Measurements from ENCODE around the gene GCHFR. TPM values are rescaled to one million over a fixed set of nuclear protein-coding genes. Genes with fewer than 3 reads are reported as not detected.

GCHFR gene
- total RNA-seq, 1 donor from 2014 or later, result 2.8 TPM

DNA sequence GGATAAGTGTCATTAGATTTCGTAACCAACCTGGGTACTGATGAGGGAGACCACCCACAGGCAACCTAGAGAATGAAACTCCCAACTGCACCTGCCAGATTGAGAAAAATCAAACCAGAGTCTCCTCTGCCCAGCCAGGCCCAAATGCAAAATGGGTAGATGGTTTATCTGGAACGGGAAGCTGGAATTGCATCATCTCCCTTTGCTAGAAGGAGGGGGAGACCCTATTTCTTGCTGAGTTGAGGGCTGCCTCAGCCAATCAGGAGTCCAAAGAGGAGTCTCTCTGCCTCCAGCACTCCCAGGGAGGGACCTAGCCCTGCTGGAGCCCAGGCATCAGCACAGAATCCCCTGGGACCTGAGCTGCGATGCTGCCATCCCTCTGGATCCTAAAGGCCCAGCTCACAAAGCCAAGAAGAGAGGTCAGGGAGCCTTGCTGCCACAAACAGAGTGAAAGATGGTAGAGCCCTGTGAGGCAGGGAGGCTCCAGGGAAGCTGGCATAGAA lies 16.9 kb upstream of the GCHFR start:
- Histone ChIP-seq H3K9ac (no peak overlapping the region), H3K79me2 (ENCODE audit: low read depth) (no peaks in the 10 kb centered on the region), H3K4me1 (no peaks in the 10 kb centered on the region), H3F3A (ENCODE audit: low read depth) (peaks cover 21% of the 10 kb centered on the region), H3K4me2 (no peak overlapping the region), H2AFZ (replicated peaks) (no peak overlapping the region), H3K27me3 (no peaks in the 10 kb centered on the region), H3K36me3 (peaks cover 2% of the 10 kb centered on the region), H4K20me1 (ENCODE audit: low read depth) (no peaks in the 10 kb centered on the region), H3K27ac (no peak overlapping the region), H3K9me3 (ENCODE audit: low read depth) (no peaks in the 10 kb centered on the region), H3K4me3 (no peak overlapping the region)
- DNase-seq (ENCODE audit: low spot score), result no peak
- H3K9me3 Mint-ChIP-seq, result no peaks in the 10 kb centered on the region
- no peaks in the 10 kb centered on the region for H3K4me1 Mint-ChIP-seq
- TF ChIP-seq EZH2phosphoT487 (IDR thresholded peaks at IDR 0.05) (no peak), EZH2 (IDR thresholded peaks at IDR 0.05) (no peak)
- TF ChIP-seq, protein P1, sequence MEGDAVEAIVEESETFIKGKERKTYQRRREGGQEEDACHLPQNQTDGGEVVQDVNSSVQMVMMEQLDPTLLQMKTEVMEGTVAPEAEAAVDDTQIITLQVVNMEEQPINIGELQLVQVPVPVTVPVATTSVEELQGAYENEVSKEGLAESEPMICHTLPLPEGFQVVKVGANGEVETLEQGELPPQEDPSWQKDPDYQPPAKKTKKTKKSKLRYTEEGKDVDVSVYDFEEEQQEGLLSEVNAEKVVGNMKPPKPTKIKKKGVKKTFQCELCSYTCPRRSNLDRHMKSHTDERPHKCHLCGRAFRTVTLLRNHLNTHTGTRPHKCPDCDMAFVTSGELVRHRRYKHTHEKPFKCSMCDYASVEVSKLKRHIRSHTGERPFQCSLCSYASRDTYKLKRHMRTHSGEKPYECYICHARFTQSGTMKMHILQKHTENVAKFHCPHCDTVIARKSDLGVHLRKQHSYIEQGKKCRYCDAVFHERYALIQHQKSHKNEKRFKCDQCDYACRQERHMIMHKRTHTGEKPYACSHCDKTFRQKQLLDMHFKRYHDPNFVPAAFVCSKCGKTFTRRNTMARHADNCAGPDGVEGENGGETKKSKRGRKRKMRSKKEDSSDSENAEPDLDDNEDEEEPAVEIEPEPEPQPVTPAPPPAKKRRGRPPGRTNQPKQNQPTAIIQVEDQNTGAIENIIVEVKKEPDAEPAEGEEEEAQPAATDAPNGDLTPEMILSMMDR (IDR thresholded peaks at IDR 0.05), result no peak
- H3K36me3 Mint-ChIP-seq, result peaks cover 16% of the 10 kb centered on the region
- H3K4me3 Mint-ChIP-seq, result no peak overlapping the region
- H3K27ac Mint-ChIP-seq, result no peak overlapping the region
- peaks cover 16% of the 10 kb centered on the region for H3K27me3 Mint-ChIP-seq (ENCODE audit: insufficient read depth, low read depth)

DNA sequence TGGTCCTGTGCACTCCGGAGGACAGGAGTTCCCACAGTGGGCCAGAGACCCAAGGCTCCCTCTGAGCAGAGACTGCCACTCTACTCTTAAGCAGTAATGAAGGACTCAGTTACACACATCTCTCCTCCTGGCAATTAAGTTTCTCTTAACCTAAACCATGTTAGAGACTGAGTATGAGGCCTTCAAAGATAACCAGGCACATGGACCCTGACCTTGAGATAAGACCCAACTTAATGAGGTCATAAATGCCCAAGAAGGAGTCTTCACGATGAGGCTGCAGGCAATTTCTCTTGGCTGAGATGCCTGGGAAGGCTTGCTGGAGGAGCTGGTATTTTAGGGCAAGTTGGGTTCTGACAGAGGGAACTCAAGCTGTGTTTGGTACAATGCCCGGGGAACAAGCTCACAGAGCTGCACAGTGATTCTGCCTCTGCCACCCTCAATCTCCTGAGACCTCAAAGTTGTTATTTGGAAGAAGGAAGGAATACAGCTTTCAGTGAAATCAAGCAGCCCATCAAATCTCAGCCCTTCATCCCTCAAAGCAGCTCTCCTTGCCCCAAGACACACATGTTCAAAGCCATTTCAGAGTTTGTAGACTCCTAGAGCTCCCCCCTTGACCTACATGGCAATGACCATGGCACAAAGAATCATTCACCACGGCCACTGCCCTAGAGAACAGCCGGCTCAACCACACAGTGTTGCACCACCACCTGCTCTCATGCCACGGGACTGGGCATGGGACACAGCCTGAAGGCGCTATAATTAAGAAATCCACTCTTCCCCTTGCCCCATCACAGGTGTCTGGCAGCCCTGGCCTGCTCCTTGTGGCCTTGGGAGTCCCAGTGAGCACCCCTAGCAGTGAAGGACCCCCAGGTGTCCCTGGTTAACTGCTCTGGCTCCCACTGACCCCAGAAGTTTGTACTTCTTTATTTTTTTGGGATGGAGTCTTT lies 15.9 kb upstream of the GCHFR start:
- Mint-ChIP-seq H3K9me3 (no peaks in the 10 kb centered on the region), H3K27ac (no peak overlapping the region), H3K4me1 (peaks cover 7% of the 10 kb centered on the region), H3K4me3 (no peak overlapping the region), H3K36me3 (peaks cover 12% of the 10 kb centered on the region), H3K27me3 (ENCODE audit: insufficient read depth, low read depth) (peaks cover 16% of the 10 kb centered on the region)
- peaks cover 21% of the 10 kb centered on the region for H3F3A ChIP-seq (ENCODE audit: low read depth)
- H3K4me1 ChIP-seq, result no peaks in the 10 kb centered on the region
- TF ChIP-seq EZH2 (IDR thresholded peaks at IDR 0.05), result no peak
- TF ChIP-seq, protein P1 (IDR thresholded peaks at IDR 0.05), result no peak
- no peak for TF ChIP-seq EZH2phosphoT487 (IDR thresholded peaks at IDR 0.05)
- no peaks in the 10 kb centered on the region for H3K9me3 ChIP-seq (ENCODE audit: low read depth)
- no peak for DNase-seq (ENCODE audit: low spot score)
- peaks cover 6% of the 10 kb centered on the region for H3K79me2 ChIP-seq (ENCODE audit: low read depth)
- no peaks in the 10 kb centered on the region for H4K20me1 ChIP-seq (ENCODE audit: low read depth)
- H3K27ac ChIP-seq, result no peak overlapping the region
- no peak overlapping the region for H2AFZ ChIP-seq (replicated peaks)
- no peak overlapping the region for H3K4me3 ChIP-seq
- H3K27me3 ChIP-seq, result no peaks in the 10 kb centered on the region
- no peak overlapping the region for H3K4me2 ChIP-seq
- H3K9ac ChIP-seq, result no peak overlapping the region
- peaks cover 2% of the 10 kb centered on the region for H3K36me3 ChIP-seq

DNA sequence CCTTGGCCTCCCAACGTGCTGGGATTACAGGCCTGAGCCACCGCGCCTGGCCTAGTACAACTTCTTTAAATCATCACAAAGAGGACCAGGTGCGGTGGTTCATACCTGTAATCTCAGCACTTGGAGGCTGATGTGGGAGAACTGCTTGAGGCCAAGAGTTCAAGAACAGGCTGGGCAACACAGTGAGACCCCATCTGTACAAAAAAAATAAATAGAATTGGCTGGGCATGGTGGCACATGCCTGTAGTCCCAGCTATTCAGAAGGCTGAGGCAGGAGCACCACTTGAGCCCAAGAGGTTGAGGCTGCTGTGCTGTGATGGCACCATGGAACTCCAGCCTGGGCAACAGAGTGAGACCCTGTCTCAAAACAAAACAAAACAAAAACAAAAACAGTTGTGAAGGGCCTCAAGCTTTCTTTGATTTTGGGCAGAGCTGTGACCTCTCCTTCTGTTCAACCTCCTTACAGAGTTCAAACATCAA lies 14.7 kb upstream of the GCHFR start:
- Mint-ChIP-seq H3K36me3 (peaks cover 10% of the 10 kb centered on the region), H3K27me3 (ENCODE audit: insufficient read depth, low read depth) (peaks cover 16% of the 10 kb centered on the region), H3K27ac (no peak overlapping the region), H3K9me3 (no peaks in the 10 kb centered on the region), H3K4me3 (no peak overlapping the region), H3K4me1 (peaks cover 12% of the 10 kb centered on the region)
- H3K4me3 ChIP-seq, result no peak overlapping the region
- no peak overlapping the region for H2AFZ ChIP-seq (replicated peaks)
- H3K27ac ChIP-seq, result no peak overlapping the region
- TF ChIP-seq EZH2phosphoT487 (IDR thresholded peaks at IDR 0.05) (no peak), EZH2 (IDR thresholded peaks at IDR 0.05) (no peak)
- TF ChIP-seq, protein P1 (IDR thresholded peaks at IDR 0.05), result no peak
- no peaks in the 10 kb centered on the region for H3K27me3 ChIP-seq
- peaks cover 2% of the 10 kb centered on the region for H3K36me3 ChIP-seq
- no peaks in the 10 kb centered on the region for H3K9me3 ChIP-seq (ENCODE audit: low read depth)
- no peak overlapping the region for H3K4me2 ChIP-seq
- no peaks in the 10 kb centered on the region for H3K4me1 ChIP-seq
- H3K9ac ChIP-seq, result no peak overlapping the region
- H3K79me2 ChIP-seq (ENCODE audit: low read depth), result peaks cover 16% of the 10 kb centered on the region
- H4K20me1 ChIP-seq (ENCODE audit: low read depth), result no peaks in the 10 kb centered on the region
- DNase-seq (ENCODE audit: low spot score), result no peak
- H3F3A ChIP-seq (ENCODE audit: low read depth), result peaks cover 17% of the 10 kb centered on the region
